GM12878 (cell line): ENCODE measurements around the gene FILIP1L. TPM values are rescaled to one million over a fixed set of nuclear protein-coding genes. Genes with fewer than 3 reads are reported as not detected.

Experiments used
- BCLAF1 ChIP-seq: fragments of 450-650 bp; IDR thresholded peaks from 2 replicates; pipeline ENCODE4 v1.6.1; 2017; ENCODE audit warnings: antibody characterized with exemption, mild to moderate bottlenecking, moderate library complexity
- CHD4 ChIP-seq: fragments of 200-600 bp; sonication (generic); IDR thresholded peaks from 2 replicates; pipeline ENCODE4 v1.6.1; 2016; ENCODE audit warnings: mild to moderate bottlenecking
- CREB1 ChIP-seq: IDR thresholded peaks from 2 replicates; pipeline ENCODE4 v1.6.1; 2012; ENCODE audit warnings: low read depth, mild to moderate bottlenecking, inconsistent platforms
- ESRRA ChIP-seq: IDR thresholded peaks from 2 replicates; pipeline ENCODE4 v1.6.1; 2012; ENCODE audit warnings: mild to moderate bottlenecking, low read length, improper control_type of control experiment
- IRF4 ChIP-seq: IDR thresholded peaks from 2 replicates; pipeline ENCODE4 v1.6.1; 2011; ENCODE audit warnings: low read depth, low read length
- KDM1A ChIP-seq: fragments of 200-600 bp; sonication (generic); IDR thresholded peaks from 2 replicates; pipeline ENCODE4 v1.6.1; 2016; ENCODE audit warnings: borderline replicate concordance
- LARP7 ChIP-seq: fragments of 450-650 bp; IDR thresholded peaks from 2 replicates; pipeline ENCODE4 v1.6.1; 2017; ENCODE audit warnings: mild to moderate bottlenecking
- MTA2 ChIP-seq: fragments of 450-650 bp; IDR thresholded peaks from 2 replicates; pipeline ENCODE4 v1.6.1; 2016; ENCODE audit warnings: low read depth, mild to moderate bottlenecking, moderate library complexity
- NKRF ChIP-seq: fragments of 450-650 bp; conservative IDR thresholded peaks from 2 replicates; pipeline ENCODE4 v1.6.1; 2017; ENCODE audit warnings: mild to moderate bottlenecking, moderate library complexity
- POU2F2 ChIP-seq: IDR thresholded peaks from 3 replicates; pipeline ENCODE4 v1.6.1; 2011; ENCODE audit warnings: low read depth, mild to moderate bottlenecking, low read length, borderline replicate concordance
- RB1 ChIP-seq: fragments of 450-650 bp; formaldehyde crosslinking; IDR thresholded peaks from 2 replicates; pipeline ENCODE4 v1.6.1; 2017; ENCODE audit warnings: mild to moderate bottlenecking, borderline replicate concordance
- SREBF2 ChIP-seq: IDR thresholded peaks from 2 replicates; pipeline ENCODE4 v1.6.1; 2012; ENCODE audit warnings: mild to moderate bottlenecking, low read length
- STAT1 ChIP-seq: fragments of 450-650 bp; conservative IDR thresholded peaks from 2 replicates; pipeline ENCODE4 v1.6.1; 2014; ENCODE audit warnings: antibody characterized with exemption, mild to moderate bottlenecking
- SUPT20H ChIP-seq: IDR thresholded peaks from 2 replicates; pipeline ENCODE4 v1.6.1; 2011; ENCODE audit warnings: low read depth, mild to moderate bottlenecking, low read length, moderate library complexity, borderline replicate concordance; ENCODE audit not compliant: control insufficient read depth
- TCF3 ChIP-seq: IDR thresholded peaks from 2 replicates; pipeline ENCODE4 v1.6.1; 2012; ENCODE audit warnings: low read depth, mild to moderate bottlenecking, low read length, borderline replicate concordance; ENCODE audit not compliant: insufficient read depth
- ZBTB40 ChIP-seq: fragments of 450-650 bp; IDR thresholded peaks from 2 replicates; pipeline ENCODE4 v1.6.1; 2016; ENCODE audit warnings: mild to moderate bottlenecking, moderate library complexity, borderline replicate concordance
- ZNF592 ChIP-seq: fragments of 450-650 bp; IDR thresholded peaks from 2 replicates; pipeline ENCODE4 v1.6.1; 2017; ENCODE audit warnings: mild to moderate bottlenecking, moderate library complexity
- polyA plus RNA-seq, 11 experiments: library from polyadenylated mRNA; depleted of rRNA in 4 of 11; unstranded in 6 of 11; stranded (reverse) in 5 of 11; fragments of >200 nt; fragmentation: Nextera tagmentation in 4 of 11; fragmentation: Illumina TruSeq in 1 of 11; extraction: Ambion mirVana in 4 of 11; extraction: Trizol in 1 of 11; gene quantifications; 1 replicate in 1 of 11; 2 replicates in 10 of 11; pipeline versions ENCODE4 v1.2.1 to v1.2.3, GENCODE V29; 2011 to 2016; ENCODE audit warnings: inconsistent platforms in 2 of 11, missing spikeins in 2 of 11, low read depth in 1 of 11
- total RNA-seq, 4 experiments: library from RNA; depleted of rRNA in 3 of 4; stranded (reverse); fragments of >200 nt in 3 of 4; fragmentation: Illumina TruSeq in 1 of 4; extraction: Trizol in 1 of 4; gene quantifications; 2 replicates each; pipeline versions ENCODE4 v1.2.1 to v1.2.3, GENCODE V29; 2013 to 2021

The FILIP1L gene
- total and polyA plus RNA-seq, 10 of the 15 experiments (the other 5 are each of a cell fraction or from before 2014, with no cell fraction given) = 0.24 to 6.1 (median 3.5) TPM

- TF ChIP-seq ZNF592 (no peak), ZBTB40 (peak; percentile 86), CHD4 (no peak), IRF4 (no peak), CREB1 (peak; percentile 96), NKRF (peak; percentile 95), RB1 (peak; percentile 66), TCF3 (no peak), STAT1 (no peak), BCLAF1 (no peak), SUPT20H (no peak), ESRRA (no peak), KDM1A (no peak), LARP7 (peak; percentile 96), SREBF2 (no peak), MTA2 (no peak), POU2F2 (0 out of 3 replicates have a peak, but pooled peaks have one; percentile 5)
Observed at GRCh38 chr3:99817437-99818240, 296.7 kb downstream of the FILIP1L start, which contains the start of gene CMSS1 (continued).
